Gastrocnemius medialis (tissue), 4 donors: ENCODE measurements around the gene SFXN1. TPM values are rescaled to one million over a fixed set of nuclear protein-coding genes. Genes with fewer than 3 reads are reported as not detected.

Source experiments
- ATAC-seq, 2 donors: fragments of 150-250 bp; one replicate each; pipeline ENCODE4 v1.9.1; 2016
- DNase-seq, 2 donors: peaks; one replicate each; pipeline ENCODE4 v3.0.0-alpha.2; 2019
- H3K27ac ChIP-seq, 4 donors: fragments of 200-600 bp; sonication (generic); 1 replicate in 1 of 4; 2 replicates in 3 of 4; pipeline ENCODE4 v1.5.1; 2016 to 2018; ENCODE audit warnings: mild to moderate bottlenecking in 2 of 4, moderate library complexity in 1 of 4
- H3K27me3 ChIP-seq, 3 donors: fragments of 200-600 bp; sonication (generic) in 2 of 3; 1 replicate in 1 of 3; 2 replicates in 2 of 3; pipeline versions ENCODE4 v1.5.1 to v1.6.0; 2016 to 2019; ENCODE audit warnings: mild to moderate bottlenecking in 1 of 3, moderate library complexity in 1 of 3
- H3K36me3 ChIP-seq, 2 donors: fragments of 200-600 bp; sonication (generic) in 1 of 2; one replicate each; pipeline ENCODE4 v1.5.1; 2017 to 2018
- H3K4me1 ChIP-seq, 2 donors: fragments of 200-600 bp; sonication (generic) in 1 of 2; one replicate each; pipeline ENCODE4 v1.5.1; 2016 to 2017; ENCODE audit warnings: mild to moderate bottlenecking in 2 of 2
- H3K4me3 ChIP-seq, 4 donors: fragments of 200-600 bp; sonication (generic) in 3 of 4; 1 replicate in 1 of 4; 2 replicates in 3 of 4; pipeline ENCODE4 v1.5.1; 2016 to 2019; ENCODE audit warnings: mild to moderate bottlenecking in 2 of 4
- H3K9me3 ChIP-seq, 3 donors: fragments of 200-600 bp; sonication (generic) in 2 of 3; 1 replicate in 1 of 3; 2 replicates in 2 of 3; pipeline ENCODE4 v1.5.1; 2016 to 2019
- POLR2A ChIP-seq, 2 donors: fragments of 450-650 bp; IDR thresholded peaks; one replicate each; pipeline ENCODE4 v1.6.1; 2017; ENCODE audit warnings: antibody characterized with exemption in 2 of 2, mild to moderate bottlenecking in 2 of 2, moderate library complexity in 2 of 2
- in situ Hi-C, 4 donors: fragments of 200-750 bp; cut with MboI; loops; one replicate each; pipeline versions ENCODE4 v1.15.0 to v1.8.0; 2017; ENCODE audit warnings: low sequenced_read_pairs in 4 of 4
- intact Hi-C: fragments of 100-400 bp; cut with DNase I; formaldehyde crosslinking; loops from one replicate; pipeline ENCODE4 v1.15.1; 2023; ENCODE audit warnings: low total_unique reads
- total RNA-seq, 4 donors: library from RNA; depleted of rRNA; stranded (reverse); fragments of >200 nt; gene quantifications; one replicate each; pipeline versions ENCODE4 v1.1.0 to v1.2.3, GENCODE V29; 2016
- TF ChIP-seq, protein P1 (sequence below), 5 experiments: fragments of 450-650 bp in 3 of 5; fragments of 200-600 bp in 2 of 5; sonication (generic) in 2 of 5; IDR thresholded peaks in 4 of 5; conservative IDR thresholded peaks in 1 of 5; 1 replicate in 4 of 5; 2 replicates in 1 of 5; pipeline ENCODE4 v1.5.1; 2016 to 2019; ENCODE audit warnings: antibody characterized with exemption in 5 of 5, mild to moderate bottlenecking in 3 of 5, moderate library complexity in 3 of 5

The SFXN1 gene
- total RNA-seq, 4 donors from 2014 or later, result 5.8 to 16.7 (median 13.1) TPM

DNA sequence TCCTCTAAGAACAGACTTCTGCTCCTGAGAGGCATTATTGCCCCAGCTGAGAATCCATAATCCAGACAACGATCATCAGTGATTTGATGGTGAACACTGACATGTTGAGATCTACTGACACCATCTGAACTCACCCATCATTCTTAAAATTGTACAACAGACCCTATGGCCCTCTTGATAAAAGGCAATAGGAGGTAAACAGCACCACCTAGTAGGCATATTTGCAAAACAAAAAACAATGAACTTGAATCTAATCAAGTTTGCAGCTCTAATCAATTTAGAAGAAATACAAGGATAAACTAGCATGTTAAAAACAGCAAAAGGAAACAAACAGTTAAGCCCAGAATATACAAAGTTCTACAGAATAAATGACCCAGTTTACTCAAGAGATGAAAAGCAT, 89.6 kb downstream of the SFXN1 start:
- no peak overlapping the region for H3K4me3 ChIP-seq

DNA sequence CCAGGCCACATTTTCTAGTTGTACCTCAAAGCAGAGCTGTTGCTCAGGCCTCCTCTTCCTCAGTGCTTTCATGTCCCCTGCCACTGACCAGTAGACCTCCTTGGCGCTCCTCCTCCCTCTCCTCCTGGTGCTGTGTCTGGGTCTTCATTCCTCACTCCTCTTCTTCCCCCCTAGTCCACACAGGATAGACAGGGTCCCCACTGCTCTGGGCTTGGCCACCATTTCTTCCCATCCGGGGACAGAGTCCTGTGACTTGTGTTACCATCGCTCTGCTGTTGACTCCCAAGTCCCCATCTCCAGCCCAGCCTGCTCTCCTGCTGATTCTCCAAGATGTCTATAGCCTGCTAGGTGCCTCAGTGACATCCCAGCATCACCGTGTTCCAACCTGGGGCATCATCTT, 91.3 kb downstream of the SFXN1 start:
- no peak for ATAC-seq
- TF ChIP-seq POLR2A (IDR thresholded peaks at IDR 0.05), result no peak
- TF ChIP-seq, protein P1, sequence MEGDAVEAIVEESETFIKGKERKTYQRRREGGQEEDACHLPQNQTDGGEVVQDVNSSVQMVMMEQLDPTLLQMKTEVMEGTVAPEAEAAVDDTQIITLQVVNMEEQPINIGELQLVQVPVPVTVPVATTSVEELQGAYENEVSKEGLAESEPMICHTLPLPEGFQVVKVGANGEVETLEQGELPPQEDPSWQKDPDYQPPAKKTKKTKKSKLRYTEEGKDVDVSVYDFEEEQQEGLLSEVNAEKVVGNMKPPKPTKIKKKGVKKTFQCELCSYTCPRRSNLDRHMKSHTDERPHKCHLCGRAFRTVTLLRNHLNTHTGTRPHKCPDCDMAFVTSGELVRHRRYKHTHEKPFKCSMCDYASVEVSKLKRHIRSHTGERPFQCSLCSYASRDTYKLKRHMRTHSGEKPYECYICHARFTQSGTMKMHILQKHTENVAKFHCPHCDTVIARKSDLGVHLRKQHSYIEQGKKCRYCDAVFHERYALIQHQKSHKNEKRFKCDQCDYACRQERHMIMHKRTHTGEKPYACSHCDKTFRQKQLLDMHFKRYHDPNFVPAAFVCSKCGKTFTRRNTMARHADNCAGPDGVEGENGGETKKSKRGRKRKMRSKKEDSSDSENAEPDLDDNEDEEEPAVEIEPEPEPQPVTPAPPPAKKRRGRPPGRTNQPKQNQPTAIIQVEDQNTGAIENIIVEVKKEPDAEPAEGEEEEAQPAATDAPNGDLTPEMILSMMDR (IDR thresholded peaks at IDR 0.05 in 4 of 5, conservative IDR thresholded peaks at IDR 0.05 in 1 of 5), result no peak
- DNase-seq, result no peak
- no peaks in the 10 kb centered on the region for H3K9me3 ChIP-seq
- in situ Hi-C loops, result no loop called here
- H3K4me3 ChIP-seq, result no peak overlapping the region
- no peaks in the 10 kb centered on the region for H3K36me3 ChIP-seq
- intact Hi-C loops, result loop anchor here (5.0 kb wide), 1 partner anchor 113 kb away; no protein-coding TSS in a partner anchor
- H3K4me1 ChIP-seq, result peaks cover 0 to 5% of the 10 kb centered on the region in 2 donors
- no peaks in the 10 kb centered on the region for H3K27me3 ChIP-seq
- no peak overlapping the region for H3K27ac ChIP-seq

More for the DNA sequence above, 89.6 kb downstream of the SFXN1 start:
- Histone ChIP-seq H3K9me3 (no peaks in the 10 kb centered on the region), H3K4me1 (no peaks in the 10 kb centered on the region), H3K36me3 (no peaks in the 10 kb centered on the region), H3K27me3 (no peaks in the 10 kb centered on the region), H3K27ac (no peak overlapping the region)
- no peak for DNase-seq
- intact Hi-C loops, result no loop called here
- in situ Hi-C loops, result no loop called here
- TF ChIP-seq POLR2A (IDR thresholded peaks at IDR 0.05), result no peak
- TF ChIP-seq, protein P1 (IDR thresholded peaks at IDR 0.05 in 4 of 5, conservative IDR thresholded peaks at IDR 0.05 in 1 of 5), result no peak
- no peak for ATAC-seq

DNA sequence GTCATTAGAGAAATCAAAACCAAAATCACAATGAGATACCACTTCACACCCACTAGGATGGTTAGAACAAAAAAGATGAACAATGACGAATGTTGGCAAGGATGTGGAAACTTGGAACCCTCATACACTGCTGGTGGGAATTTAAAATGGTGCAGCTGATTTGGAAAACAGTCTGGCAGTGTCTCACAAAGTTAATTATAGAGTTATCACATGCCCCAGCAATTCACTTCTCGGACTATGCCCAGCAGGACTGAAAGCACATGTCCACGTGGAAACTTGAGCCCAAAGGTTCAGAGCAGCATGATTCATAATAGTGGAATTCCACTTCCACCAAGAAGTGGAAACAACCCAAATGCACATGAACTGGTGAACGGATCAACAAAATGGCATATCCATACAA, 94.5 kb downstream of the SFXN1 start:
- no peaks in the 10 kb centered on the region for H3K27me3 ChIP-seq
- ATAC-seq, result peak; percentile 90 to 94
- H3K4me1 ChIP-seq, result peaks cover 0 to 5% of the 10 kb centered on the region in 2 donors
- H3K4me3 ChIP-seq, result no peak overlapping the region
- no peaks in the 10 kb centered on the region for H3K36me3 ChIP-seq
- TF ChIP-seq, protein P1 (IDR thresholded peaks at IDR 0.05 in 4 of 5, conservative IDR thresholded peaks at IDR 0.05 in 1 of 5), result no peak
- no peak for TF ChIP-seq POLR2A (IDR thresholded peaks at IDR 0.05)
- peak; percentile 16 to 56 for DNase-seq
- no peaks in the 10 kb centered on the region for H3K9me3 ChIP-seq
- intact Hi-C loops (loop anchor here (5.0 kb wide), 1 partner anchor 109 kb away; no protein-coding TSS in a partner anchor), in situ Hi-C loops (no loop called here)
- peak overlapping the region; percentile 27 to 68 (median 59) for H3K27ac ChIP-seq

DNA sequence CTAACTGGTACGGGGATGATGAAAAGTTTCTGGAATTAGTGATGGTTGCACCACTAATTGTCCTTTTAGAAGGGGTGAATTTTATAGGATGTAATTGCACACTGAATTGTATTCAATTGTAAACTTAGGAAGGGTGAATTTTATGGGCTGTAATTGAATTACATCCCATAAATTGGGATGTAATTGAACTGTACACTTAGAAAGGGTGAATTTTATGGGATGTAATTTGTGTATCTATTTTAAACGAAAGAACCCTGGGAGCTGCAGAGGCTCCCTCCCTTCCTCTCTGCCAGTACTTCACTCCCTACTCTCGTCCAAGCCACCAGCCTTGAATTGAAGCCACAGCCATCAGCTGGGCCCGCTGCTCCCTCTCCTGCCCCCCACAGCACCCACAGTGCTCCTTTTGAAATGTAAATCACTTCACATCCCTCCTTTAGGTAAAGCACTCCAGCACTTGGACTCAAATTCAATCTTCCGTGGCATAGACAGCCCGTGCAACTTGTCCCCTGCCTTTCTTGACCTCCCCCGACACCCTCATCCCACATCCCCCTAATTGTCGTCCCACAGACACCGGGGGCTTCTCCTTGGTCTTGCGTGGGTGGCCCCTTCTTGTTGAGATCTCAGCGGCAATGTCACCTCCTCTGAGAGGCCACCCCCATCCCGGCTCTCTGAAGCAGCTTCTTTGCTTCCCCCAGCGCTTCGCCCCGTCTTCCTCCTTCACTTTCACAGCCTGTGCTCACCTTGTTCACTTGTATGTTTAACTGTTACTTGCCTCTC, 95.3 kb downstream of the SFXN1 start:
- no peaks in the 10 kb centered on the region for H3K27me3 ChIP-seq
- in situ Hi-C loops, result no loop called here

More for the DNA sequence above, 95.3 kb downstream of the SFXN1 start:
- TF ChIP-seq, protein P1 (IDR thresholded peaks at IDR 0.05 in 4 of 5, conservative IDR thresholded peaks at IDR 0.05 in 1 of 5), result no peak
- no peak for TF ChIP-seq POLR2A (IDR thresholded peaks at IDR 0.05)
- ATAC-seq (no peak), DNase-seq (no peak)
- intact Hi-C loops, result loop anchor here (5.0 kb wide), 1 partner anchor 109 kb away; no protein-coding TSS in a partner anchor
- H3K4me3 ChIP-seq, result no peak overlapping the region
- no peaks in the 10 kb centered on the region for H3K36me3 ChIP-seq
- H3K27ac ChIP-seq, result peak overlapping the region; percentile 27 to 68 (median 59)
- H3K4me1 ChIP-seq, result peaks cover 0 to 5% of the 10 kb centered on the region in 2 donors
- H3K9me3 ChIP-seq, result no peaks in the 10 kb centered on the region
